ENCODE data around the gene PLSCR4.
"Not testable (repeated sequence)": the region's sequence is repeated elsewhere in the genome, so short reads cannot be mapped to it uniquely, and the experiment has no call there.

PLSCR4 gene

DNA sequence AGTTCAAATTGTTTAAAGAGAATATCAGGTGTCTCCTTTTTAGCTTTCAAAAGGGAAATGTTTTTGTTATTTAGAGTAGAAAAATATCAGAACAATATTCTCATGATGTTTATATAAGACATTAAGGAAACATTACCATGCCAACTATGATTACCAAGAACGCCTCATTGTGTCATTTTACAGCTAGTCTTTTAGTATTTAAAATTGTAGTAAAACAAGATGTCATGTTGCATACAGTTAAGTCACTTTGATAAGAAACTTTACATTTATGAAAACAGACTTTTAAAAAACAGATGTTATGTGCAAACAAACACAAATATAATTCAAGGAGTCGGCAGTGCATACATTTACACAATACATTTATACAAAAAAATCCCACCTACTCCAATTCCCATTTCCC, 4.4 kb downstream of the PLSCR4 start:
- no peak for DNase-seq

DNA sequence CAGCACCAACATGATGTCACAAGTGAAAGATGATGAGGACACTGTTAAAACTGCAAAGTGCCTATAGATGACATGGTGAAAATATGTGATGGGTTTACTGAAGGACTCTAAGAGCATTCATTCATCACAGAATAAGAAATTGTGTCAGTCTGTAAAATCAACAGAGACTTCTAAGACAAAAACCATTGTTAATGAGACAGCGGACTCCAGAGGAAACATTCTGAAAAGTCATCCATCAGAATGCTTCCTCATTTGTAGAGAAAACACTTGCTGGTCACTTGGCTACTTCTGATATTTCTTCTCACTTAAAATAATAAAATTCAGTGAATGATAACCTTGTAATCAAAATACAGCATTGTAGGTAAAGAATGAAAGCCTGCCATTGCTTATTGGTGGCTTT, 7.3 kb downstream of the PLSCR4 start:
- no peak for DNase-seq

DNA sequence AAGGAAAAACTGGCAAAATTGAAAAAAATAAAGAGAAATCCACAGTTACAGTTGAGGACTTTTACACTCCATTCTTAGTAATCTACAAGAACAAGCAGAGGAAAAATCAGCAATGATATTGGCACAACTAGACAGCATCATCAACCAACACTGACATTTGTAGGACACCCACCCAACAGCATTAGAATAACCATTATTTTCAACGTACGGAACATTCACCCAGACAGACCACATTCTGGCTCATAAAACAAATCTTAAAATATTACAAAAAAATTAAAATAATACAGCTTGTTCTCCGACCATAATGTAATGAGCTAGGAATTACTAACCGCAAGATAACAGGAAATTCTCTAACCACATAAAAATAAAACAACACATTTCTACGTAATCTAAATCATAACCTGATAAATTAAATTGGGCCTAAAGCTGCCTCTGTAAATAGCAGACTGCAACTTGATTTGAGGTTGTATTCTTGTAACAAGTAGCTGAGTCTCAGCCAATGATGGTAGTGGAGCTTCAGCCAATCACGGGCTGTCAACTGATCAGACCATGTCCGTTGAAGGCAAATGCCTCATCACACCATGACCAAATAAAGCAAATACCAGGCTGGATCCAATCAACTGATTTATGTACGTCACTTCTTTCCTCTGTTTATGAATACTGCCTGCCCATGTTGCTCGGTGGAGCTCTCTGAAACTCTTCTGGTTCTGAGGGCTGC, 9.2 kb downstream of the PLSCR4 start:
- DNase-seq = no peak

- no peak for DNase-seq
Measured at GRCh38 chr3:146233487-146233886, 17.4 kb downstream of the PLSCR4 start.

GRCh38 chr3:146227486-146227885, 23.4 kb downstream of the PLSCR4 start:
- no peak for DNase-seq

DNA sequence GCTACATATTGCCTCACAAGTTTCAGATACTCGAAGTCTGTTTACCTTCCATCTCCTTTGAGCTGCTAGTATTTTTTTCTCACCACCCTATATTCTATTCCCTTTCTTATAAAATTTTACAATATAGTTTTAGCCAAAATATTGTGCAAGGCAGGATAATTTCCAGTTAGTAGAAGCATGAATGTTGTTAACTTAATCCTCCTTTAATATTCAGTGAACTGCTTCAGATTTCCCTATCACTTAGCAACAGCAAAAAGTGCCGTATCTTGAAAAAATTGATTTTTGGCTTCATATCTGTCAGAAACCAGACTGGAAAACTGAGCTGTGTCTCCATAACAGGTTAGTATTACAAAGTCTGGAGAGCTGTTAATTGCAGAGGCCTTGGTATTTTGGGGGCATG, 24.0 kb downstream of the PLSCR4 start:
- DNase-seq = no peak

- not testable (repeated sequence) for DNase-seq
Measured at GRCh38 chr3:146225458-146225857, 25.4 kb downstream of the PLSCR4 start.

- DNase-seq = no peak
Measured at GRCh38 chr3:146223401-146224373, 27.2 kb downstream of the PLSCR4 start.

DNA sequence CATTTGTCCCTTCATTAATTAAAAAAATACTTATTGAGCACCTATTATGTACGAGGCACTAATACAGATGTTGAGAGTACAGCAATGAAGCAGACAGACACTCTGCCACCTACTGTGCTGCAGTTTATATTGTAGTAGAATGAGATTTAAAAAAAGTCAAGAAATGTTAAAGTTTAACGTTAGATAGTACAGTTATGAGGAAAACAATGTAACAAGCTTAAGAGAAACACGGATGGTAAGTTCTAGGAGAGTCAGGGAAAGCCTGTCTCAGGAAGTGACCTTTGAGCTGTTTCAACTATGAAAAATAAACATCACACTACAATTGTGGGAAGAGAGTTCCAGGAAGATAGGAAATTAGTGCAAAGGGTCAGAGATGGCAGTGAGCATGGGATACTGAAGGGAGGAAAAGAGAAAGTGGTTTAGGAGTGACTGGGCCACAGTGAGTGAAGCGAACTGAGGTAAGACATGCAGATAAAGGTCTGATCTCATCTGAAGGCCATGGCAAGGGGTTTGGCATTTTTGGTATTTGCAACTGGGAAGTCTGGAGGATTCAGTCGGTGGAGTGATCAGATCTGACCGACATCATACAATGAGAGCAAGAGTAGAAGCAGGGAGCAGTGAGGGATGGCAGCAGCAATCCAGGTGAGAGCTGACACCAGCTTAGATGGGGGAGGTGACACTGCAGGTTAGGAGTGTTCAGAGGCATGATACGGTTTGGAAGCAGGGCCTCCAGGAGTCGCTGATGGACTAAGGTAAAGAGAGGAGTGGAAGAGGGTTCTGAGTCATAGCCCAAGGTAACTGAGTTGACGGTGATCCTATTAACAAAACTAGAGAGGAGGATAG, 28.5 kb downstream of the PLSCR4 start:
- DNase-seq = no peak

- no peak for DNase-seq
Measured at GRCh38 chr3:146221276-146221675, 29.6 kb downstream of the PLSCR4 start.

- DNase-seq = peak; percentile 6
Measured at GRCh38 chr3:146218880-146219866, 31.7 kb downstream of the PLSCR4 start.

DNA sequence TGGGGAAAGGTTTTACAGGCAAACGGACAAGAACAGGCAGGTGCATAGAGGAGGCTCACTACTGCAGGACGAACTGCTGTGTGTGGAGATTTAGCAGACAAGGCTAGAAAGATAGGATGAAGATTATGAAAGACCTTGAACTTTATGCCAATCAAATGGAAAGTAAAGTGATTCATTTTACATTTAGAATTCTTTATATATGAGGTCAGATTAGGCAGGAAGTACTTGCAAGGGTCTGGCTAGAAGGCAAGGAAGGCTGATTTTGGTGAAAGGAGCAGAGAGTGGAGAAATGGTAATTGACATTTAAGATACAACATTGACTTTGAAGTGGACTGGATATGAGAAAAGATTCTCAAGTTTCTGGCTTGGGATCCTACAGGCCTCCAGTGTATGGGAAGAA, 33.6 kb downstream of the PLSCR4 start:
- no peak for DNase-seq

DNA sequence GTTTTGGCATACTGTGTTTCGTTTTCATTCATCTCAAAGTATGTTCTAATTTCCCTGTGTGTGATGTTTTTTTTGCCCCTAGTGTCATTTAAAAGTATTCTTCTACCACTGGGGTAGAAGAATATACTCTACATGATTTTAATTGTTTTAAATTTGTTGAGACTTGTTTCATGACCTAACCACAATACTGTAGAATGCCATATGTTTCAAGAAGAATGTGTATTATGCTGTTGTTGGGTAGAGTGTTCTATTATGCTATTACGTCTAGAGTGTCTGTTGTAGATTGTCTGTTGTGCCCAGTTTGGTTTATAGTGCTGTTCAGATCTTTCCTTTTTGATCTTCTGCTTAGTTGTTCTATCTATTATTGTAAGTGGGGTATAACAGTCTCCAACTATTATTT, 36.4 kb downstream of the PLSCR4 start:
- DNase-seq = no peak

DNA sequence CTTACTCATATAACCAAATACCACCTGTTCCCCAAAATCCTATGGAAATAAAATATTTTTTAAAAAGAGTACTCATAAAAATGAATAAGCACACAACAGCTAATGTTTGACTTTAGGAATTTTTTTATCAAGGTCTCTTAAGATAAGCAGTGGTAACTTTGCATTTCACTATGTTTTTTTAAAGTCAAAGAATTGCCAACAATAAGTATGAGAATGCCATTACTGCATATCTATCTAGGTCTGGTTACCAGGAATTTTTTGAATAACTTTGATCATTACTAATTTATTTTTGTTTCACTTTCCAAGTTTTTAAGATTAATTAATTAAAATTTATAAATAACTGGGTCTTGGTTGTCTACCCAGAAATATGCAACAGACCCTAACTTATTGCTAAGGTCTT, 41.5 kb downstream of the PLSCR4 start:
- no peak for DNase-seq

- DNase-seq = no peak
Measured at GRCh38 chr3:146203776-146204175, 47.1 kb downstream of the PLSCR4 start.

- DNase-seq = no peak
Measured at GRCh38 chr3:146200461-146201220, 50.3 kb downstream of the PLSCR4 start.

DNA sequence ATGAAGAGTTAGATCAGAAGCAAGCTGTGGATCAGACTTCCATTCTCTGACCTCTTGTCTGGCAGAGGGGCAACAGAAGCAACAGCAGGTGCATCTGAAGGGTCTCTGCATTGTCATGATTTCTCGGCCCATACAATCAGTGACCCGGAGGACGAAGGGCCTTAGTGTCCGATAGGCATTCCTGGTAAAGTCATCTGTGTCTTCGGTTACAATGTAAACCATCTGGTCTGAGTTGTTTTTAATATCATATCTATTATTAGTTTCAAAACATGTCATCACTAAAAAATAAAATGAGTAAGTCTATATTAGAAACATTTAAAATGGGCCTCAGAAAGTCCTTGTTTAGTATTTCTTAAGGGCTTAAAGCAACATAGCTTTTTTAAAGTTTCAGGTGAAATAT, 51.1 kb downstream of the PLSCR4 start:
- no peak for DNase-seq

GRCh38 chr3:146196789-146197188, 54.1 kb downstream of the PLSCR4 start:
- no peak for DNase-seq

DNA sequence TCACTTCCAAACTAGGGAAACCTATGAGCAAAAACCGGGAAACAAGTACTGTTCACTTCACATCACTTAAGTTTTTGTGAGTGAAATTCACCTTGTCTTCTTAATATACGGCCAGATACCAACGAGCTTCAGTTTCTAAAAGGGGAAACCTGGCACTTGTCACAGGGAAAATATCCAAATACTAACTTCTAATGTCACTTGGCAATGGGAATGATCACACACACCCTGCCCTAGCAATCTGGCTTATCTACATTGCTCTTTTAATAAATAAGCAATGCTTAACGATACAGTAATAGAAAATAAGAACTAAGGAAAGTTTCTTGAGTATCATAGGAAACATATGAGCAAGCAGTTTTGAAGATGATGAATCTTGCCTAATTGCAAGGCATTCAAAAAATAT, 55.3 kb downstream of the PLSCR4 start:
- DNase-seq = no peak

- DNase-seq = no peak
Measured at GRCh38 chr3:146195030-146195429, 55.9 kb downstream of the PLSCR4 start.

GRCh38 chr3:146191051-146191450, 59.9 kb downstream of the PLSCR4 start:
- DNase-seq = no peak
